GM12878 (cell line): ENCODE data around the gene METTL2B. TPM values are rescaled to one million over a fixed set of nuclear protein-coding genes. Genes with fewer than 3 reads are reported as not detected.

ENCODE experiments used
- ATAC-seq: fragments of 200-7000 bp; cut with Tn5 transposase; 3 replicates; pipeline ENCODE4 v1.9.1; 2020; ENCODE audit warnings: mild to moderate bottlenecking, moderate library complexity
- BruUV-seq: library from RNA; stranded (reverse); fragments of 400-500 nt; replicated peaks from 2 replicates; lab custom pipeline; 2021; lab: Mats Ljungman, UMichigan
- CTCF ChIA-PET: fragments of 300-600 bp; sonication (Branson Sonifier 250); formaldehyde crosslinking; extraction: SDS; loops from one replicate; lab custom pipeline; 2021; ENCODE audit warnings: inconsistent platforms; lab: Yijun Ruan, JAX
- POLR2A ChIA-PET: fragments of 350-600 bp; formaldehyde crosslinking; extraction: SDS; loops from one replicate; lab custom pipeline; 2021; ENCODE audit warnings: inconsistent platforms; lab: Charles Lee
- RAD21 ChIA-PET: fragments of 300-600 bp; sonication (Branson Sonifier 250); formaldehyde crosslinking; loops from one replicate; lab custom pipeline; 2023; ENCODE audit warnings: antibody characterized with exemption; ENCODE audit not compliant: unreplicated experiment; lab: Charles Lee
- SMC1A ChIA-PET: fragments of 300-600 bp; sonication (Branson Sonifier 250); formaldehyde crosslinking; loops from one replicate; lab custom pipeline; 2023; ENCODE audit not compliant: unreplicated experiment, uncharacterized antibody; lab: Charles Lee
- DNase-seq: peaks from one replicate; pipeline ENCODE4 v3.0.0-alpha.2; 2011; ENCODE audit warnings: low read depth, low spot score
- FAIRE-seq: peaks from 3 replicates; lab custom pipeline; 2011; peaks lifted over from hg19 to GRCh38; lab: Jason Lieb, UNC
- H2AFZ ChIP-seq: 2 replicates; pipeline ENCODE4 v1.6.0; 2011; ENCODE audit warnings: low read depth, low read length, control low read depth; ENCODE audit not compliant: control insufficient read depth
- H3K27ac ChIP-seq: 2 replicates; pipeline ENCODE4 v1.5.1; 2011; ENCODE audit warnings: control low read depth; ENCODE audit not compliant: control insufficient read depth, insufficient read depth
- H3K27me3 ChIP-seq, 2 experiments: replicated peaks in 1 of 2; 2 replicates each; pipeline versions ENCODE4 v1.6.0 to v1.6.1; 2011; ENCODE audit warnings: low read length in 1 of 2; ENCODE audit not compliant: control insufficient read depth in 2 of 2, insufficient read depth in 2 of 2
- H3K36me3 ChIP-seq, 2 experiments: 2 replicates each; pipeline ENCODE4 v1.5.1; 2011; ENCODE audit warnings: low read length in 1 of 2; ENCODE audit not compliant: control insufficient read depth in 2 of 2, insufficient read depth in 2 of 2
- H3K4me1 ChIP-seq: 2 replicates; pipeline ENCODE4 v1.6.1; 2011; ENCODE audit warnings: mild to moderate bottlenecking, low read length, moderate library complexity, mixed read lengths; ENCODE audit not compliant: control insufficient read depth, insufficient read depth
- H3K4me2 ChIP-seq: 2 replicates; pipeline ENCODE4 v1.6.0; 2011; ENCODE audit warnings: control low read depth; ENCODE audit not compliant: control insufficient read depth, insufficient read depth
- H3K4me3 ChIP-seq: fragments of 200-600 bp; sonication (generic); 2 replicates; pipeline ENCODE4 v1.5.1; 2016
- H3K79me2 ChIP-seq: 2 replicates; pipeline ENCODE4 v1.6.0; 2011; ENCODE audit warnings: low read length; ENCODE audit not compliant: control insufficient read depth, insufficient read depth
- H3K9ac ChIP-seq: 2 replicates; pipeline ENCODE4 v1.8.0; 2011; ENCODE audit warnings: low read length, control low read depth, mixed read lengths; ENCODE audit not compliant: control insufficient read depth, insufficient read depth
- H3K9me3 ChIP-seq: replicated peaks from 3 replicates; pipeline ENCODE4 v1.5.1; 2011; ENCODE audit warnings: mild to moderate bottlenecking, low read length; ENCODE audit not compliant: control insufficient read depth, insufficient read depth
- H4K20me1 ChIP-seq: 2 replicates; pipeline ENCODE4 v1.6.0; 2011; ENCODE audit not compliant: control insufficient read depth, insufficient read depth
- ATF7 ChIP-seq: fragments of 450-650 bp; IDR thresholded peaks from 2 replicates; pipeline ENCODE4 v1.6.1; 2016; ENCODE audit warnings: low read depth, mild to moderate bottlenecking
- BHLHE40 ChIP-seq, 2 experiments: fragments of 450-650 bp in 1 of 2; IDR thresholded peaks; 2 replicates each; pipeline ENCODE4 v1.6.1; 2011 to 2017; ENCODE audit warnings: low read depth in 2 of 2, borderline replicate concordance in 1 of 2, improper control_type of control experiment in 1 of 2, low read length in 1 of 2, mild to moderate bottlenecking in 1 of 2
- BRCA1 ChIP-seq: IDR thresholded peaks from 2 replicates; pipeline ENCODE4 v1.6.1; 2011; ENCODE audit warnings: low read depth, low read length, improper control_type of control experiment
- CHD4 ChIP-seq: fragments of 200-600 bp; sonication (generic); IDR thresholded peaks from 2 replicates; pipeline ENCODE4 v1.6.1; 2016; ENCODE audit warnings: mild to moderate bottlenecking
- IKZF1 ChIP-seq: fragments of 450-650 bp; conservative IDR thresholded peaks from 2 replicates; pipeline ENCODE4 v1.6.1; 2017; ENCODE audit warnings: antibody characterized with exemption, mild to moderate bottlenecking
- IKZF2 ChIP-seq, 2 experiments: fragments of 450-650 bp; IDR thresholded peaks; 2 replicates each; pipeline ENCODE4 v1.6.1; 2017; ENCODE audit warnings: mild to moderate bottlenecking in 2 of 2, moderate library complexity in 2 of 2
- IRF3 ChIP-seq: fragments of 450-650 bp; IDR thresholded peaks from 2 replicates; pipeline ENCODE4 v1.6.1; 2014; ENCODE audit warnings: mild to moderate bottlenecking
- NBN ChIP-seq: fragments of 450-650 bp; IDR thresholded peaks from 2 replicates; pipeline ENCODE4 v1.6.1; 2016
- RAD51 ChIP-seq: fragments of 450-650 bp; IDR thresholded peaks from 2 replicates; pipeline ENCODE4 v1.6.1; 2016; ENCODE audit warnings: moderate library complexity, mild to moderate bottlenecking, inconsistent platforms
- RELB ChIP-seq: fragments of 450-650 bp; IDR thresholded peaks from 2 replicates; pipeline ENCODE4 v1.6.1; 2017; ENCODE audit warnings: low read depth, mild to moderate bottlenecking, moderate library complexity
- TBL1XR1 ChIP-seq: IDR thresholded peaks from 2 replicates; pipeline ENCODE4 v1.6.1; 2012; ENCODE audit warnings: low read depth, low read length, improper control_type of control experiment
- ZNF274 ChIP-seq: IDR thresholded peaks from one replicate; pipeline ENCODE4 v1.8.0; 2011; ENCODE audit not compliant: insufficient read length, insufficient read depth
- WGBS: methylation state at CpG from one replicate; pipeline ENCODE4 v1.1.6; 2016; ENCODE audit warnings: low lambda C conversion rate; ENCODE audit not compliant: insufficient replicate concordance, insufficient coverage; ENCODE audit errors: missing lambda C conversion rate; 5-methylcytosine and 5-hydroxymethylcytosine counted together
- in situ Hi-C: fragments of 300-500 bp; cut with MboI; formaldehyde crosslinking; loops from 9 replicates; pipeline ENCODE4 v1.14.3; 2018; ENCODE audit warnings: mixed read lengths
- intact Hi-C: fragments of 100-400 bp; cut with micrococcal nuclease; formaldehyde crosslinking; loops from one replicate; pipeline ENCODE4 v1.14.2; 2022; ENCODE audit not compliant: unreplicated experiment
- polyA plus RNA-seq, 11 experiments: library from polyadenylated mRNA; depleted of rRNA in 4 of 11; unstranded in 6 of 11; stranded (reverse) in 5 of 11; fragments of >200 nt; fragmentation: Nextera tagmentation in 4 of 11; fragmentation: Illumina TruSeq in 1 of 11; extraction: Ambion mirVana in 4 of 11; extraction: Trizol in 1 of 11; gene quantifications; 1 replicate in 1 of 11; 2 replicates in 10 of 11; pipeline versions ENCODE4 v1.2.1 to v1.2.3, GENCODE V29; 2011 to 2016; ENCODE audit warnings: inconsistent platforms in 2 of 11, missing spikeins in 2 of 11, low read depth in 1 of 11
- total RNA-seq, 4 experiments: library from RNA; depleted of rRNA in 3 of 4; stranded (reverse); fragments of >200 nt in 3 of 4; fragmentation: Illumina TruSeq in 1 of 4; extraction: Trizol in 1 of 4; gene quantifications; 2 replicates each; pipeline versions ENCODE4 v1.2.1 to v1.2.3, GENCODE V29; 2013 to 2021

METTL2B gene
- total and polyA plus RNA-seq, 10 of the 15 experiments (the other 5 are each of a cell fraction or from before 2014, with no cell fraction given) = 18.9 to 48.4 (median 37.3) TPM

- H3K9me3 ChIP-seq = no peaks in the 10 kb centered on the region; the same call in 2 of the 3 replicates
- H3K4me3 ChIP-seq = no peak overlapping the region
- no peak overlapping the region for H2AFZ ChIP-seq
- POLR2A ChIA-PET = no interaction called here
- no peaks in the 10 kb centered on the region for H3K79me2 ChIP-seq
- intact Hi-C loops (no loop called here), in situ Hi-C loops (no loop called here)
- H3K4me1 ChIP-seq = peaks cover 11% of the 10 kb centered on the region
- no TSS peak for BruUV-seq
- H3K36me3 ChIP-seq = no peaks in the 10 kb centered on the region
- no peak overlapping the region for H3K4me2 ChIP-seq
- RAD21 ChIA-PET = interaction anchor here (1.3 to 2.8 kb wide), 4 partner anchors 13 to 47 kb away, joined by 3 to 12 read pairs (median 4); no protein-coding TSS in a partner anchor
- SMC1A ChIA-PET = interaction anchor here (0.9 to 6.0 kb wide), 5 partner anchors 10 to 18 kb away, joined by 4 to 55 read pairs (median 4); partner anchors contain the start of gene HILPDA
- WGBS = 90% methylated on average over 3 of the region's 3 CpGs
- no peaks in the 10 kb centered on the region for H4K20me1 ChIP-seq
- DNase-seq (no peak), FAIRE-seq (no peak), ATAC-seq (no peak)
- no peak overlapping the region for H3K9ac ChIP-seq
- no peak overlapping the region for H3K27ac ChIP-seq
- no peak for TF ChIP-seq ZNF274
- CTCF ChIA-PET = interaction anchor here (1.4 to 12.5 kb wide), 5 partner anchors 10 to 56 kb away, joined by 3 to 175 read pairs (median 16); no protein-coding TSS in a partner anchor
- no peaks in the 10 kb centered on the region for H3K27me3 ChIP-seq
Measured at GRCh38 chr7:128442356-128442755, 34.2 kb upstream of the METTL2B start.

- SMC1A ChIA-PET = interaction anchor here (0.7 to 6.0 kb wide), 12 partner anchors 9 to 1559 kb away, joined by 3 to 55 read pairs (median 4); partner anchors contain the start of gene HILPDA
- BruUV-seq = no TSS peak
- TF ChIP-seq TBL1XR1 (no peak), IKZF1 (peak; percentile 36; the same call in 1 of the 2 replicates), RAD51 (peak; percentile 79), ATF7 (peak; percentile 49), IRF3 (no peak), BRCA1 (no peak), IKZF2 (IDR thresholded peaks at IDR 0.05) (peak in 1 of 2 experiments; percentile 31; a peak in 1 of 4 replicates), BHLHE40 (IDR thresholded peaks at IDR 0.05; ENCODE audit: borderline replicate concordance in 1 of 2, low read depth in 2 of 2, low read length in 1 of 2) (peak in 1 of 2 experiments; percentile 54; a peak in 1 of 4 replicates), CHD4 (no peak), RELB (peak; percentile 41; the same call in 1 of the 2 replicates), NBN (0 out of 2 replicates have a peak, but pooled peaks have one; percentile 24)
Measured at GRCh38 chr7:128443831-128444600, 32.5 kb upstream of the METTL2B start.

More at GRCh38 chr7:128443831-128444600, 32.5 kb upstream of the METTL2B start:
- no peak overlapping the region for H3K4me2 ChIP-seq
- no peak overlapping the region for H3K9ac ChIP-seq
- peaks cover 9% of the 10 kb centered on the region; the same call in 1 of the 2 replicates for H3K4me1 ChIP-seq
- in situ Hi-C loops = no loop called here
- no peak overlapping the region for H3K27ac ChIP-seq
- no peak overlapping the region for H3K4me3 ChIP-seq
- no peak for FAIRE-seq
- H3K36me3 ChIP-seq = no peaks in the 10 kb centered on the region
- H3K9me3 ChIP-seq = no peaks in the 10 kb centered on the region
- peak; percentile 42 for ATAC-seq
- H3K27me3 ChIP-seq = no peaks in the 10 kb centered on the region
- ChIA-PET POLR2A (interaction anchor here (0.5 to 4.2 kb wide), 6 partner anchors 8 to 335 kb away, joined by 3 to 52 read pairs (median 4); partner anchors contain the start of gene HILPDA), CTCF (interaction anchor here (1.0 to 12.5 kb wide), 9 partner anchors 9 to 100 kb away, joined by 3 to 175 read pairs (median 10); partner anchors contain the start of gene RBM28), RAD21 (interaction anchor here (0.5 to 2.6 kb wide), 10 partner anchors 9 to 449 kb away, joined by 3 to 23 read pairs (median 4); partner anchors contain the start of gene HILPDA)
- H2AFZ ChIP-seq = peak overlapping the region; percentile 66
- no peaks in the 10 kb centered on the region for H3K79me2 ChIP-seq
- intact Hi-C loops = no loop called here
- no peaks in the 10 kb centered on the region for H4K20me1 ChIP-seq
- DNase-seq = no peak
- WGBS = 61% methylated on average over 7 of the region's 7 CpGs
